Skeletal muscle cell (primary cell): ENCODE data around the gene RGL2.

ENCODE experiments used
- DNase-seq: peaks from one replicate; pipeline ENCODE4 v3.0.0-alpha.2; 2010; ENCODE audit warnings: low read depth
- H3K4me3 ChIP-seq: 2 replicates; pipeline ENCODE4 v1.5.1; 2011; ENCODE audit warnings: low read depth, mild to moderate bottlenecking, control low read depth, low read length, moderate library complexity

RGL2 gene

DNA sequence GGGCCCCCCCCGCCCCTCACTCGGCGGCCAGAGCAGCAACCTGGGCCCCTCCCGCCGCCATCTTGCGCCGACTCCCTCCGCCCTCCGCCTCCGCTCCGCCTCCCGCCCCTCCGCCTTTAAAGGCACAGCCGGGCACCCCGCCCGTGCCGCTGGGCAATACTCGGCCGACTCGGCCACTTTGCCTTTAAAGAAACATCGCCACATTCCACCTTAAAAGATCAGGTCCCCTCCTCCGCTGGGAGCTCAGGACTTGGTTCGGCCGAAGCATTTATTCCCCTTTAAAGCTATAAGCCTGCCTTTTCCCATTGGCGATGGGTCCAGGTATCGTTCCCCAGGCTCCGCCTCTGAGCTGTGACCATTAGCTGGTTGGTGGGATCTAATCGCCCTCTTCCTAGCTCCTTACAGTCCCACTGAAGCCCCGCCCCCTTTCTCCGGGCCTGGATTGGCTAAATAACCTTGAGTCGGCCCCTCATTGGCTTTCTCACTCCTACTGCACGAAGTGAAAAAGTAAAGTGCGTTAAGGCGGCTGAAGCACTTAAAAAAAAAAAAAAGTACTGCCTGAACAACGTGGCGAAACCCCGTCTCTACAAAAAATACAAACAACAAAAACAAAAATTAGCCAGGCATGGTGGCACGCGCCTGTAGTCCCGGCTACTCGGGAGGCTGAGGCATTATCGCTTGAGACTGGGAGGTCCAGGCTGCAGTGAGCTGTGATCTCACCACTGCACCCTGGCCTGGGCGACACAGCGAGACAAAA is 19.1 kb upstream of the RGL2 start, which contains the start of gene ZBTB22:
ZBTB22 (minus strand) TSS at position 76 of the 757 bp plus-strand sequence. CDS start 828 bp downstream, outside the sequence.
- DNase-seq, result peak; percentile 98
- H3K4me3 ChIP-seq, result peak within 1 kb of the TSS; percentile 60

DNA sequence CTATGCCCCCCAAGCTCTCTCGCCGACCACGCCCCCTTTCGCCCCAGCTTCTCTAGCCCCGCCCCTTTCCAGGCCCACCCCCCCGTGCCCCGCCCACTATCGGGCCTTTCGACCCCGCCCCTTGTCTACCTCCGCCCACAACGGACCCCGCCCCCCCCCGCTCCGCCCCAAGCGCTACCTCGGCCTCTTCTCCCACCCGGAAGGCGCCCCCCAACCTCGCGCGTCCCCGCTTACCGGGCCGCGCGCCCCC is 18.6 kb upstream of the RGL2 start:
- H3K4me3 ChIP-seq, result peak overlapping the region; percentile 60
- DNase-seq, result no peak

DNA sequence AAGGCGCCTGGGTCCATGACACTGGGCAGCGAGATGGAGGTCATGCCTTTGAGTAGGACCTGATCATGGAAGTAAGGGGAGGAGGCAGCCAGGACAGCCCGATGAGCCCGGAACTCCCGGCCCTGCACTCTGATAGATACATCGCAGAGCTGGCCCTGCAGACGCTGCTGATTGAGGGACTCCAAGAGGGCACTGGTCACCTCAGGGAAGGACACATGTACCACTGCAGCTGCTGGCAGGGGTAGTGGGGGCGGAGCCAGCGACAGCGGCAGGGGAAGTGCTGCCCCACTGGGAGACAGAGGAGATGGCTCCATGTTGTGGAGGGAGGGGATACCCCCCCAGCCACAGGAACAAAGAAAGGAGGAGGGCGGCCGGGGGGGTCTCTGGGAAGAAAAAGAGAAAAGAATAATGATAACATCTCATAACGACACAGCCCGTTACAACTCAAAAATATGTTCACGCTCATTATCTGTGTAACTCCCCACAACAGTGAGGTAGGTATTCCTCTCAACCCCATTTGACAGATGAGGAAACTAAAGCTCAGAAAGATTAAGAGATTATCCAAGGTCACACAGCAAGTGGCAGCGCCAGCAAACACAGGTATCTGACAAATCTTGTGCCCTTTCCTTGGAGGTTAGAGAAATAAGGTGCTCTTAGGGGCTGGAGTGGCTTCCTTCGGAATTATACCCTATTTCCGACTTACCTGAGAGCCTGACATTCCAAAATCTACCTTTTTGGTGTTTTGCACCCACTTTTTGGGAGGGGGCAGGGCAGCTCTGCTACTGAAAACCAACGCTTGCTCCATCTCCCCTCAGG is 18.1 kb upstream of the RGL2 start:
- H3K4me3 ChIP-seq, result peak overlapping the region; percentile 60
- no peak for DNase-seq

DNA sequence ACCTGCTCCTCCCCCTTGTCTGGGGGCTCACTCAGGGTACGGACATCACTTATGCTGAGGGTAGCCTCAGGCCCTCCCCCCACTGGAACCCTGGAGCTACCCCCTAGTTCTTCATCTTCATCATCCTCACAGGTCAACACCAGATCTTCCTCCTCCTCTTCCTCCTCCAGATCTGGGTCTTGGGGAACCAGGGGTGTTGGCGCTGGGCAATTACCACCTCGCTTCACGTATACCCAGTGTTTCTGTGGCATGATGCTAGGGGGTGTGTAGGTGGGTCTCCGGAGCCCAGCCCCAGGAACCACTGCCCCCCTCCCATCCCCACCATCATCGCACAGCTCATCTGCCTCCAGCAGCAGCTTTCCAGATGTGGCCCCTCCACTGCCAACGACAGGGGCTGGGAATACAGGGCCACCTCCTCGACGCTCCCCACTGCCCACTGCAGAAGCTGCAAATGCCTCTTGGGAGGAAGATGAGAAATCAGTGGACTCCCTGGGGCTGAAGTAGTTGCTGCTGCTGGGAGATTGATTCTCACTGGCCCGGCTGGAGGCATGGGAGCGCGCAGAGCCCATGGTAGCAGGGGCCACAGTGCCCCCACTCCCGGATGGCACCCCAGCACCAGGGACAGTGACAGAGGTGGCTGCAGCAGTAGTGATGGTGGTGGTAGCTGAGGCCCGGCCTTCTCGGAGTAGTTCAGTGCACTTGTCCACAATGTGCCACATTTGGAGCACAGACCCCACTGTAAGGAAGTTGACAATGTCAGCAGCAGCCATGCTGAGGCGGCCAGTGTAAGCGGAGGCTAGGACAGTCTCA is 17.3 kb upstream of the RGL2 start:
- no peak overlapping the region for H3K4me3 ChIP-seq
- no peak for DNase-seq

DNA sequence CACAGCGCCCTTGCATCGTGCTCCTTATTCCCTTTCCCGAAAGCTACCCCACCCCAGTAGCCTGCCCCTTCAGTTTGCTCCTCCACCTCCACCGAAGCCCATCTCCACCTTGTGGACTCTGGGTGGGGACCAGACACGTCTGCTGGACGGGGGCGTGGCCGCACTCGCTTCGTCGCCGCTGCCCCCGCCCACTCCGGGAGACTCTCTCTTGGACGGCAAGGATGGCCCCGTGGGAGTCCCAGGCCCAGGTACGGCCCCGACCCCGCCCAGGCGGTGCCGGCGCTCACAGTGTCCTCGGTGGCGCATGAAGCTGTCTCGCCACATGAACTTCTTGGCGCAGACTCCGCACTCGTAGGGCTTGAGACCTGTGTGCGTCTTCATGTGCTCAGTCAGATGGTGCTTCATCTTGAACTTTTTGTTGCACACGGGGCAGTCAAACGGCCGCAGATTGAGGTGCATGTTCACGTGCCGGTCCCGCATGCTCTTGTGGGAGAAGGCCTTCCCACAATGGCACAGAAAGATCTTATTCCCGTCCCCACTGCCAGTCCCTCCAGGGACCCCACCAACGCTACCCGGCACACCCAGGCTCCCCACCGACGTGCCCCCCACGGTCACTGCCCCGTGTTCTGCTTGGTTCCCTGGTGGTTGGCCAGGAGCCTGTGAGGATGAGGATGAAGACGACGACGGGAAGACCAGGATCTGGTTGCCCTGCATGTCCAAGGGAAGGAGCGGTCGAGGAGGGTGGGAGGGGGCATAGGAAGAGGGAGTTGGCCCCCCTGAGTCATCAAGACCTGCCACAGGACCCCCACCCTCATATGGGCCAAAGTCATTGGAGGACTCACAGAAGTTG is 16.4 kb upstream of the RGL2 start:
- DNase-seq, result no peak
- H3K4me3 ChIP-seq, result peak overlapping the region; percentile 74

DNA sequence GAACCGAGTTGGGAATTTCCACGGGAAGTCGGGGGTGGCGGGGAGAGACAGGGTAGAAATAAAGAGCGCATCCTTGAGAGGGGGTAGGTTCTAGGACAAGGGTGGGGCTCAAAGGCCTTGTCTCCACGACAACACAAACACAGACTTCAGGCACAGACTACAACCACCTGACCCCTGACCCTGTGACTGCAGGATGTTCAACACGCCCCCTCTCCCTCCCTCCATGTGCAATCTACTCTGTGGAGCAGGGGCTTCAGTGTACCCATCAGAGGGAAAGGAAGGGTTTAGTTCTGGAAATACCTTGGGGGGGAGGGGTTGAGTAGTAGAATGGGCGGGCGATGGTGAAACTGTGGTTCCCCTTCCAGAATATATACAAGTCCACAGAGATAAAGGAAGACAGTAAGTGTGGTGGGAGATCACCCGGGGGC is 15.8 kb upstream of the RGL2 start:
- no peak for DNase-seq
- peak overlapping the region; percentile 74 for H3K4me3 ChIP-seq

DNA sequence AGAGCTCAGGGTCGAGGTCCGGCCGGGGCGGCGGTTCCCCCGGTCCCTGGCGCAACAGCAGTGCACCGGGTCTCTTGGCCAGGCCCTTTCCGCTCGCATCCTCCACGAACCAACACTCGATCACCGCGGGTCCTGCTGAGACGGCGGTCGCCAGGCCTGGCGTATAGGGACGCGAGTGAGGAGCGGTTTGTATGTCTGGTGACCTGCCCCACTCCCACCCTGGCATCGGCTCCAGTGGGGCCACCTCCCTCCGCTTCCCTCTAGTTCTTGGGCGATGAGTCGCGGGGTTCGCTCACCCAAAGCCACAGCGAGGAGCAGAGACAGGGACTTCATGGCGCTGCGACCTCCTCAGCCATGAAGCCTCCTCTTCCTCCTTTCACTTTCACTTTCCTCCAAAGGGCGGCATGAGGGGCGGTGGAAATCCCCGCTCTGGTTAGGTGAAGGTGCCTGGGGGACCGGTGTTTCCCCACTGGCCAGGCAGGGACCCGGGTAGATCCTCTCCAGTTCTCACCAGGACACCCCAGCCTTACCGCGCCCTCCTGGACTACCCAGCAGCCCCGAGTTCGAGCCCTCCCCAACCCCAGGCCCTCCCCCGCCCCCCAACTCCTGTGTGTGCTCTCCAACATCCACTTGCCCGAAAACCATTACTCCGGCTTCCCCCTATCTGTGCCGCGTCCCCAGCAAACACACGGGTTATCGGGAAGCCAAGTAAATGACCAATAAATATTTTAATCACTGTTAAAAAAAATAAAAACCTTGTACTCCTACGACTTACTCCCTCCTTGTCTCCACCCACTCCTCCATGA is 15.2 kb upstream of the RGL2 start, which contains the start of gene TAPBP:
TAPBP (minus strand) TSS at position 370 of the 806 bp plus-strand sequence; CDS start at position 333, 37 bp downstream.
- H3K4me3 ChIP-seq, result peak within 1 kb of the TSS; percentile 74
- no peak for DNase-seq

DNA sequence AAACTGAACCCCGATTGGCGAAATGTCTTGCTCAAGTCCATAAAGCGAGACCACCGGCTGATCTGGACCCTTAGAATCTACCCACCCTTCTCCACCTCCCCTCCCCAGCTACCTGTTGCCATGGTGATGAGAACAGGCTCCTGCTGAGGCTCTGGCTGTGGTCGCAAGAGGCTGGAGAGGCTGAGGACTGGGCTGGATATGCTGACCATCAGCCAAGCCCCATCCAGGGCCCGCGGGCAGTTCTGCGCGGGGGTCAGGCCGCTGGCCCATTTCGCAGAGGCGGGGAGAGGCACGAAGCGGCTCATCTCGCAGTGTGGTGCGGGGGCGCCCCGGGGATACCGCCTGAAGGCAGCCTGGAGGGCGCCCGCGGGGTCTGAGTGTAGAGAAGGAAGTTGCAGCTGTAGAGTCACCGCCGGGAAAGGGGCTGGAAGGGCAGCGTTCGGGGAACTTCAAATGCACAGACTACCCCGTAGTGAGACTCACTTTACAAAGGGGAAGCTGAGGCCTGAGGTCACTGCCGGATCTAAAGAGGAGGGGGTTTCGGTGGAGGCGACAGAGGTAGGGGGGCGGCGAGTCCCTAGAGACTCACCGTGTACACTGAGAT is 14.5 kb upstream of the RGL2 start:
- peak overlapping the region; percentile 74 for H3K4me3 ChIP-seq
- DNase-seq, result no peak

DNA sequence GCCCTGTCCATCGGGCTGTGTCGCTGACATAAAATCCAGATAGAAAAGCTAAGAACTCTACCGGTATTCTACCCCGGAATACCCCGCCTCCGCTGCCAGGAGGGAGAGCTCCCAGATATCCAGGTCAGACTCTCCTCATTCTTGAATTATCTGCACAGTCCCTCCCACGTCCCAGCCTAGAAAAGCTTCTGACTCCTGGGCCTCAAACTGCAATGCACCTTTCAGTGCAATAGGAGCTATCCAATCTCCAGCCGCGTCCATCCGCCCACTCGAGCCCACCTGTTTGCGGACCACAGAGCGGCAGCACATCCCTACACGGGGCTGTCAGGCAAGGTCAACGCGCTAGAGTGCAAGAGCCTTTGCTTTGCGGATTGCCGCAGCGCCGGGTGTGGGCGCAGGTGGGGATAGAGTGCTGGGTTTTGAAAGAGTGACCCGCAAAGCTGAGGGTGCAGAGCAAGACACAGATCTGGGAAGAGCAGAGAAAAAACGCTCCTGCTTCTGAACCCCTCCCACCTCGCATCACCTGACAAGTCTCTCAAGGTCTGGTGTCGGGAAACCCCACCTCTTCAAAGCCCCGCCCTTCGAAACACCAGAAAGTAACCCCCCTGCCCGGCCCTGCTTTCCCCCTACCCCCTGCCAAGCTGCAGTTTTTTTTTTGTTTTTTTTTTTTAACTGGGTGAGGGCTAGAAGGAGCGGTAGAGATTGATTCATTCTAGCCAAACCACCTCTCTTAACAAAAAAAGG is 13.8 kb upstream of the RGL2 start:
- H3K4me3 ChIP-seq, result peak overlapping the region; percentile 74
- no peak for DNase-seq

DNA sequence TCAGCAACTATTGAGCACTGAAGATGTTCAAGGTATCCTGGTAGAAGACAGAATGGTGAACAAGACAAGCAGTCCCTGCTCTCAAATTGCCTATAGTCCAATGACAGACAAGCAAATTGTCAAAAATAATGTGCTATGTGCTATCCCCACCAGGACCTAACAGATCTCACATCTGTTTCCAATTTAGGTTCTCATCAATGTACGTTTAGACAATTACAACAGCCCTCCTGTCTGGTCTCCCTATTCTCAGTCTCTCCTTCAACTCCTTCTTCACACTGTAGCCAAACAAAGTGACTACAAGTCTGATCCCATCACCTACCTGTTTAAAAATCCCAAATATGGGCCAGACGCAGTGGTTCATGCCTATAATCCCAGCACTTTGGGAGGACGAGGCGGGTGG is 7.6 kb upstream of the RGL2 start:
- H3K4me3 ChIP-seq, result no peak overlapping the region
- DNase-seq, result no peak

DNA sequence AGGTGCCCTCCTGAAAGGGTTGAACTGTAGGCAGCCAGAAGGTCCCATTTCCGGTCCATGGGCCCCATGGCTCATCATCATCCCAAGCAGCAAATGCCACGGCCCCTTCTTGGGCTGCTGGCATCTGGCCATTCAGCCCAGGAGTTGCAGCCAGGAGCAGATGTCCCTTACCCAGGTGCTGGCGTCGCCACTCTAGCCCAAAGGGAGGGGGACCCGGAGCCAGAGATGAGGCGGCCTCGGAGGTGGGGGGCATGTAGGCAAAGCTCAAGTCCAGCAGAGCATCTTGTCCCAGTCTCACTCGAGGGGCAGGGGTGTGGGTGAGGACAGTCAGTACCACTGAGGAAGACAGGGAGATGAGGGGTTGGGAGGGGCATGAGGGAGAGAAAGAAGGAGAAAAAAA is 6.3 kb upstream of the RGL2 start:
- no peak for DNase-seq
- no peak overlapping the region for H3K4me3 ChIP-seq

DNA sequence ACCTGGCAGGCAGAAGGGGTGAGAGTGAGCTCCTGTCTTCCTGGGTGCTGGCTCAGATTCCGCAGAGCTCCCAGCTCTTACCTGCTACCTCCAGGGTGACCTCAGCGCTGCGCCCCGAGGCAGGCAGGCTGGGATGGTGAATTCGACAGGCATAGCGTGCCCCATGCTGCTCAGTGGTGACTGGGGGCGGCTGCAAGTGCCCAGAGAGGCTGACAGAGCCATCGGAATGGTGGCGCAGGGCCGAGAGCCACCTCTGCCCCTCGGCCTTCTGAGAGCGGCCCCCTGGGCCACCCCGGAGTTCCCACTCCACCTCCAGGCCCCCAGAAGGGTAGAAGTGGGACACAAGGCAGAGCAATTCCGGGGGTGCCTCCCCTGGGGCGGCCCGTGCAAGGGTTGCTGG is 5.5 kb upstream of the RGL2 start:
- no peak for DNase-seq
- H3K4me3 ChIP-seq, result no peak overlapping the region

DNA sequence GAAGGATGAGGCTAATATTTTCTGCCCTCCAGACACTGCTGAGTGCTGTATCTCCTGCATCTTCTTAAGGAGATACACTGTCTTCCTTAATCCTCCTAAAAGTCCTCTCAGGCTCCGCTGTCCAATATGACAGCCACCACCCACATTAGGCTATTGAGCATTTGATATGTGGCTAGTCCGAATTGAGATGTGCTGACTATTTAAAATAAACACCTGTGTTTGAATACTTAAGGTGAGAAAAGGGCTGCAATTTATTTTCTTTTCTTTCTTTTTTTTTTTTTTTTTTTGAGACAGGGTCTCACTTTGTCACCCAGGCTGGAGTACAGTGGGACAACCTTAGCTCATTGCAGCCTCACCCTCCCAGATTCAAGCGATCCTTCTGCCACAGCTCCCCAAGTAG is 3.1 kb upstream of the RGL2 start:
- no peak overlapping the region for H3K4me3 ChIP-seq
- DNase-seq, result no peak

DNA sequence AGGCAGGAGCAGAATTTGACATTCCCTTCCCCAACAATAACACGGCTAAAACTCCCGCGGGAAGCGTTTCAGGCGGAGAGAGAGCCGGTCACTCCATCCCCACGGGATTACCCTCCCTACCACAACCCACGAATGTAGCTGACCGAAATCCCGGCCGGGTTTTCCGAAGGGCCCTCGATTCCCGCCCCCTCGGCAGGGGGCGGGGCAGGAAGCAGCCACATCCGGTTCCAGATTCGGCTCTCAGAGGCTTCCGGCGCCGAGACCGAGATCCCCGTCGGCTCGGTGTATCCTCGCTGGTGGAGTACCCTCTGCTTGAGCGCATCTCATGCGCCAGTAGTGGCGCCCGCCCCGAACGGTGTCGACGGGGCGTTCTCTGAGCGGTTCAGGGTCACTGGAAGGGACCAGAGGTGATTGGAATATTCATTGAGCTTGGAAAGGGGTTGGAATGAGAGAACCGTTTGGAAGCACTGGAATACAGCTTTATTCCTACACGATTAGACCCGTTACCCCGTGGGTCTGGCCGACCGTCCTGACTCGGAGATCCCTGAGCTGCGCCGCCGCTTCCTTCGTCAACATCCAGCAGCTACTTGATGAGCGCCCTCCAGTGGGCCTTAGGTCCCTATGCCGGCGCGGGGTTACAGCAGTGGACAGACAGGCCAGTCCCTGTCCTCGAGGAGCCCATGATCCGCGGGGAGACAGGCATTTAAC is 649 bp upstream of the RGL2 start:
- H3K4me3 ChIP-seq, result peak overlapping the region; percentile 76
- peak; percentile 66 for DNase-seq

DNA sequence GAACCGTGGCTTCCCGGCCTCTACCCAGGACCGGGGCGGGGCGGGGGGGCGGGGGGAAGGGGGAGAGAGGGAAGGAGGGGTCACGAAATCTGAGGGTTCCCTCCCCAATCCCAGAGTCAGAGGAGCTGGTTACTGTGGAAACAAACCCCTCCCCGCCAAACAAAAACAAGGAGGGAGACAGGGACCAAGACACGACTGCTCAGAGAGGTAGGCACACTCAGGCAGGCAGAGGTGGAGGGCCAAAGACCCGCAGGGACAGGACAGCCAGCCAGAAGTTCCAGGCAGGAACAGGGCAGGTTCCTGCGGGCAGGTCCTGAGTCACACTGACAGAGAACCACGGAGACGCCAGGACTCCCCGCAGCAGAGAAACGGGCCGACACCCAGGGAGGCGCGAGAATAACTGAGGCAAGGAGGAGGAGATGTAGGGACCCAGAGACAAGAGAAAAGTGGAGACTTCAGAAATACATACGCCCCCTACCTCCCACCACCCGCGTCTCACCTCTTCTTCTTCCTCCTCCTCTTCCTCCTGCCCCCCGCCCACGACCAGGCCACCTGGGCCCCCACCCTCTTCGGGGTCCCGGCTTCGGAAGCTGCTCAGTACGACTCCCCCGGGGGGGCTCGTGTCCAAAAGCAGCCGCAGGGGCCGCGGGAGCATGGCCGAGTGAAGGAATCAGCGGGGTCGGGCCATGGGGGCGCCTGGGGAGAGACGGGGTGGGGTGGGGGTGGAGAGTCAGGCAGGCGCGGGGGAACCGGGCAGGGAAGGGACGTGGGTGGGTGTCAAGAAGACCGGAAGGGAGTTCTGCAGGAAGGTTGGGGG is 578 bp downstream of the RGL2 start:
- peak overlapping the region; percentile 76 for H3K4me3 ChIP-seq
- DNase-seq, result no peak

DNA sequence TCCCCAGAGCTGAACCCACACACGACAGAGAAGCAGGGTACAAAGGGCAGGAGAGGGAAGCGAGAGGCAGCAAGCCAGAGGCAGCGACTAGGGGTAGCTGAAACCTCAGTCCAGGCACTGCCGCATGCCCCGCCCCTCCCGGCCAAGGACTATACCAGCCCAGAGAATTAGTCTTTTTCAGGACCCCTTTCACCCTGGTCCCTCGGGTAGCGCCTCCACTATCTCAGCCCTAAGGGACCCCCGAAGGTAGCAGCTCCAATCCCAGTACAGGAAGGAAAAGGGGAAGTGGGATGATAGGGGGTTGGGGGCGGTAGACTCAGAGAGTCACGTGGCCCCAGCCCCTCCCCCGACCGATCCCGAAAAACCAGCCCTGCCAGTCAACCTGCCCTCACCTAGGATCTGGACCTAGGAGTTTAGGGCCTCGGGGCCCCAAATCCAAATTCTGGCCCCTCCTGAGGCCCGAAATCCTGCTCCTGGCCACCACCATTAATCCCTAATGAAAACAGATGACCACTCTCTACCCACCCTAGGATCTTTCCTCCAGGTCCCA is 1.3 kb downstream of the RGL2 start:
- H3K4me3 ChIP-seq, result peak overlapping the region; percentile 76
- DNase-seq, result no peak
